MM.1S (cell line): ENCODE measurements around the gene NUDT12.

ENCODE experiments used
- DNase-seq: peaks from one replicate; pipeline ENCODE4 v3.0.0-alpha.2; 2015
- H2AFZ ChIP-seq: fragments of 300-600 bp; sonication (generic); 2 replicates; pipeline ENCODE4 v1.6.0; 2016; ENCODE audit warnings: antibody characterized with exemption, low read length
- H3F3A ChIP-seq: fragments of 300-600 bp; sonication (generic); 2 replicates; pipeline ENCODE4 v1.6.1; 2016; ENCODE audit warnings: mild to moderate bottlenecking, antibody characterized with exemption, low read length, moderate library complexity, mixed read lengths; ENCODE audit not compliant: insufficient read depth
- H3K27ac ChIP-seq: fragments of 300-600 bp; sonication (generic); 2 replicates; pipeline ENCODE4 v1.5.1; 2016; ENCODE audit warnings: mild to moderate bottlenecking, low read length
- H3K27me3 ChIP-seq: fragments of 300-600 bp; sonication (generic); replicated peaks from 2 replicates; pipeline ENCODE4 v1.6.0; 2016; ENCODE audit warnings: low read length; ENCODE audit not compliant: insufficient read depth
- H3K36me3 ChIP-seq: fragments of 300-600 bp; sonication (generic); replicated peaks from 2 replicates; pipeline ENCODE4 v1.6.1; 2016; ENCODE audit warnings: mild to moderate bottlenecking, low read length, mixed read lengths; ENCODE audit not compliant: insufficient read depth
- H3K4me1 ChIP-seq: fragments of 300-600 bp; sonication (generic); 2 replicates; pipeline ENCODE4 v1.6.1; 2016; ENCODE audit warnings: low read length, mixed read lengths
- H3K4me2 ChIP-seq: fragments of 300-600 bp; sonication (generic); 2 replicates; pipeline ENCODE4 v1.6.0; 2016; ENCODE audit warnings: low read depth, low read length
- H3K4me3 ChIP-seq: fragments of 300-600 bp; sonication (generic); 2 replicates; pipeline ENCODE4 v1.5.1; 2016; ENCODE audit warnings: low read length, mixed read lengths
- H3K79me2 ChIP-seq: fragments of 300-600 bp; sonication (generic); 2 replicates; pipeline ENCODE4 v1.6.1; 2016; ENCODE audit warnings: mixed run types, low read length, mixed read lengths
- H3K9ac ChIP-seq: fragments of 300-600 bp; sonication (generic); 2 replicates; pipeline ENCODE4 v1.6.1; 2016; ENCODE audit warnings: low read length, mixed read lengths
- H3K9me2 ChIP-seq: fragments of 300-600 bp; sonication (generic); replicated peaks from 2 replicates; pipeline ENCODE4 v1.6.1; 2016; ENCODE audit warnings: mild to moderate bottlenecking, low read length, mixed read lengths; ENCODE audit not compliant: insufficient read depth
- H3K9me3 ChIP-seq: fragments of 300-600 bp; sonication (generic); replicated peaks from 2 replicates; pipeline ENCODE4 v1.6.1; 2016; ENCODE audit warnings: mild to moderate bottlenecking, low read length, mixed read lengths; ENCODE audit not compliant: insufficient read depth
- H4K20me1 ChIP-seq: fragments of 300-600 bp; sonication (generic); 2 replicates; pipeline ENCODE4 v1.6.1; 2016; ENCODE audit warnings: mild to moderate bottlenecking, low read length, moderate library complexity, mixed read lengths; ENCODE audit not compliant: insufficient read depth
- CTCF ChIP-seq: fragments of 300-600 bp; sonication (generic); IDR thresholded peaks from 2 replicates; pipeline ENCODE4 v1.5.1; 2016; ENCODE audit warnings: antibody characterized with exemption, low read length, mixed read lengths
- EZH2 ChIP-seq: fragments of 300-600 bp; sonication (generic); optimal IDR thresholded peaks from 2 replicates; pipeline ENCODE3; 2017; ENCODE audit warnings: low read depth, mild to moderate bottlenecking, antibody characterized with exemption, low read length, mixed read lengths
- EZH2phosphoT487 ChIP-seq: fragments of 300-600 bp; sonication (generic); IDR thresholded peaks from 2 replicates; pipeline ENCODE4 v1.6.1; 2018; ENCODE audit warnings: antibody characterized with exemption, low read length

NUDT12 gene

GRCh38 chr5:103569313-103570060 lies 6.9 kb upstream of the NUDT12 start:
- Histone ChIP-seq H3K4me3 (no peak overlapping the region), H4K20me1 (no peaks in the 10 kb centered on the region), H3K27ac (no peak overlapping the region), H3K27me3 (no peaks in the 10 kb centered on the region), H3K9ac (no peak overlapping the region), H3K4me1 (no peaks in the 10 kb centered on the region), H3F3A (no peaks in the 10 kb centered on the region), H3K36me3 (no peaks in the 10 kb centered on the region), H2AFZ (no peak overlapping the region), H3K4me2 (no peak overlapping the region), H3K9me3 (no peaks in the 10 kb centered on the region), H3K9me2 (no peaks in the 10 kb centered on the region), H3K79me2 (no peaks in the 10 kb centered on the region)
- DNase-seq, result no peak
- no peak for TF ChIP-seq CTCF
- no peak for TF ChIP-seq EZH2
- no peak for TF ChIP-seq EZH2phosphoT487

GRCh38 chr5:103565719-103566118 lies 3.1 kb upstream of the NUDT12 start:
- Histone ChIP-seq H3K9ac (no peak overlapping the region), H3K4me2 (no peak overlapping the region), H3K9me2 (no peaks in the 10 kb centered on the region), H3F3A (no peaks in the 10 kb centered on the region), H4K20me1 (no peaks in the 10 kb centered on the region), H3K4me3 (no peak overlapping the region), H3K79me2 (no peaks in the 10 kb centered on the region), H3K27me3 (no peaks in the 10 kb centered on the region), H3K36me3 (no peaks in the 10 kb centered on the region), H3K27ac (no peak overlapping the region), H3K9me3 (no peaks in the 10 kb centered on the region), H2AFZ (no peak overlapping the region), H3K4me1 (0 out of 2 replicates have a peak, but pooled peaks cover 4% of the 10 kb centered on the region)
- no peak for DNase-seq
- no peak for TF ChIP-seq EZH2phosphoT487
- no peak for TF ChIP-seq EZH2

GRCh38 chr5:103561685-103562452 lies 720 bp downstream of the NUDT12 start:
- H3K9ac ChIP-seq, result peak overlapping the region; percentile 47; the same call in 1 of the 2 replicates
- no peaks in the 10 kb centered on the region for H4K20me1 ChIP-seq
- no peaks in the 10 kb centered on the region for H3K36me3 ChIP-seq
- H3K9me3 ChIP-seq, result no peaks in the 10 kb centered on the region
- H3K4me2 ChIP-seq, result peak overlapping the region; percentile 30
- H3K79me2 ChIP-seq, result no peaks in the 10 kb centered on the region
- DNase-seq, result no peak
- H2AFZ ChIP-seq, result peak overlapping the region; percentile 70
- H3K4me3 ChIP-seq, result peak overlapping the region; percentile 61
- 0 out of 2 replicates have a peak, but pooled peaks cover 4% of the 10 kb centered on the region for H3K4me1 ChIP-seq
- no peaks in the 10 kb centered on the region for H3K27me3 ChIP-seq
- H3K9me2 ChIP-seq, result no peaks in the 10 kb centered on the region
- TF ChIP-seq CTCF (no peak), EZH2phosphoT487 (no peak), EZH2 (no peak)
- H3K27ac ChIP-seq, result 0 out of 2 replicates have a peak overlapping the region, but pooled peaks have one; percentile 9
- no peaks in the 10 kb centered on the region for H3F3A ChIP-seq
